Thyroid gland (tissue), 4 donors: ENCODE data around the gene SPTLC3.
A peak's percentile ranks its signal among the peaks of the same experiment; 100 is the strongest.

Experiments
- CTCF ChIP-seq, 6 experiments: fragments of 200-600 bp in 3 of 6; fragments of 450-650 bp in 3 of 6; sonication (generic) in 3 of 6; IDR thresholded peaks; one replicate each; pipeline ENCODE4 v1.5.1; 2016 to 2019; ENCODE audit warnings: antibody characterized with exemption in 6 of 6, mild to moderate bottlenecking in 2 of 6, inconsistent platforms in 1 of 6, moderate library complexity in 1 of 6
- POLR2A ChIP-seq, 2 donors: fragments of 450-650 bp; IDR thresholded peaks; one replicate each; pipeline ENCODE4 v1.6.1; 2017; ENCODE audit warnings: antibody characterized with exemption in 2 of 2, mild to moderate bottlenecking in 2 of 2, moderate library complexity in 1 of 2

- TF ChIP-seq CTCF (IDR thresholded peaks at IDR 0.05) (peak in 4 of 6 experiments; percentile 8 to 50 (median 39)), POLR2A (IDR thresholded peaks at IDR 0.05) (no peak)
Measured at GRCh38 chr20:12966468-12967085, 42.2 kb upstream of the SPTLC3 start.
